GM19193 (cell line): ENCODE measurements around the gene WASL.

Experiments used
- POLR2A ChIP-seq: IDR thresholded peaks from 4 replicates; pipeline ENCODE4 v1.6.1; 2011; ENCODE audit not compliant: insufficient read depth, insufficient read length; ENCODE audit errors: extremely low read depth

The WASL gene

GRCh38 chr7:123773481-123773880 lies 24.7 kb upstream of the WASL start:
- no peak for TF ChIP-seq POLR2A

- TF ChIP-seq POLR2A: no peak
These were observed 23.8 kb upstream of the WASL start for GRCh38 chr7:123772652-123773051.

GRCh38 chr7:123771846-123772245 lies 23.0 kb upstream of the WASL start:
- TF ChIP-seq POLR2A: no peak

GRCh38 chr7:123771256-123771655 lies 22.5 kb upstream of the WASL start:
- no peak for TF ChIP-seq POLR2A

- no peak for TF ChIP-seq POLR2A
These were observed 21.6 kb upstream of the WASL start for GRCh38 chr7:123770378-123770777.

- no peak for TF ChIP-seq POLR2A
These were observed 20.6 kb upstream of the WASL start for GRCh38 chr7:123769371-123769770.

- TF ChIP-seq POLR2A: no peak
These were observed 19.7 kb upstream of the WASL start for GRCh38 chr7:123768493-123768892.

GRCh38 chr7:123763191-123763661 lies 14.4 kb upstream of the WASL start:
- no peak for TF ChIP-seq POLR2A

GRCh38 chr7:123761729-123762128 lies 12.9 kb upstream of the WASL start:
- no peak for TF ChIP-seq POLR2A

GRCh38 chr7:123757095-123757494 lies 8.3 kb upstream of the WASL start:
- TF ChIP-seq POLR2A: no peak

GRCh38 chr7:123755338-123755737 lies 6.5 kb upstream of the WASL start:
- no peak for TF ChIP-seq POLR2A

GRCh38 chr7:123754271-123754871 lies 5.6 kb upstream of the WASL start:
- no peak for TF ChIP-seq POLR2A

- no peak for TF ChIP-seq POLR2A
These were observed 3.7 kb upstream of the WASL start for GRCh38 chr7:123752534-123752933.

GRCh38 chr7:123751821-123752220 lies 3.0 kb upstream of the WASL start:
- no peak for TF ChIP-seq POLR2A

- TF ChIP-seq POLR2A: no peak
These were observed 1.8 kb upstream of the WASL start for GRCh38 chr7:123750389-123751230.

- TF ChIP-seq POLR2A: no peak
These were observed 694 bp upstream of the WASL start for GRCh38 chr7:123749537-123749857.
